Vagina (tissue), 2 donors: Measurements from ENCODE around the gene CHCHD4.

Experiments used
- POLR2A ChIP-seq, 2 donors: fragments of 450-650 bp; IDR thresholded peaks; one replicate each; pipeline ENCODE4 v1.6.1; 2017; ENCODE audit warnings: antibody characterized with exemption in 2 of 2, mild to moderate bottlenecking in 2 of 2, moderate library complexity in 2 of 2
- POLR2AphosphoS5 ChIP-seq, 2 donors: sonication (generic); formaldehyde crosslinking; IDR thresholded peaks; one replicate each; pipeline ENCODE4 v1.9.0; 2017; ENCODE audit warnings: antibody characterized with exemption in 2 of 2, mild to moderate bottlenecking in 2 of 2, low read depth in 1 of 2; ENCODE audit not compliant: insufficient read depth in 1 of 2
- TF ChIP-seq, protein P1 (sequence below), 3 experiments: fragments of 450-650 bp in 2 of 3; fragments of 200-600 bp in 1 of 3; sonication (generic) in 1 of 3; IDR thresholded peaks; one replicate each; pipeline ENCODE4 v1.5.1; 2017 to 2019; ENCODE audit warnings: antibody characterized with exemption in 3 of 3, mild to moderate bottlenecking in 2 of 3, moderate library complexity in 2 of 3

DNA sequence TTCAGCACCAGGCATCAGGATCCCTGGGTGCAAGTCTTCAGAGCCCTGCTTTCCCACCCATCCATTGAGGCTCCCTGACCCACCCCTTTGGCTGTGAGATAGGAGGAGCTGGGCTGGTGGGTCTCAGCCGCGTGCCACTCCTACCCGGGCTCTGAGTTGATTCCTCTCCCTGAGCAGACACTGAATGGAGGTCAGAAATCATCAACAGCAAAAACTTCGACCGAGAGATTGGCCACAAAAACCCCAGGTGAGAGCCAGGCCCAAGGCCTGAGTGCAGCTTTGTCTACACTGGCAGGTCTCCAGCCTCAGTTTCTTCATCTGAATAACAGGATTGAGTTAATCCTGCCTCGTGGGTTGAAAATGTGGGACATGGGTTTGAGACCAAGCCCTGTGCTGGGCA, 8.0 kb upstream of the CHCHD4 start:
- TF ChIP-seq, protein P1, sequence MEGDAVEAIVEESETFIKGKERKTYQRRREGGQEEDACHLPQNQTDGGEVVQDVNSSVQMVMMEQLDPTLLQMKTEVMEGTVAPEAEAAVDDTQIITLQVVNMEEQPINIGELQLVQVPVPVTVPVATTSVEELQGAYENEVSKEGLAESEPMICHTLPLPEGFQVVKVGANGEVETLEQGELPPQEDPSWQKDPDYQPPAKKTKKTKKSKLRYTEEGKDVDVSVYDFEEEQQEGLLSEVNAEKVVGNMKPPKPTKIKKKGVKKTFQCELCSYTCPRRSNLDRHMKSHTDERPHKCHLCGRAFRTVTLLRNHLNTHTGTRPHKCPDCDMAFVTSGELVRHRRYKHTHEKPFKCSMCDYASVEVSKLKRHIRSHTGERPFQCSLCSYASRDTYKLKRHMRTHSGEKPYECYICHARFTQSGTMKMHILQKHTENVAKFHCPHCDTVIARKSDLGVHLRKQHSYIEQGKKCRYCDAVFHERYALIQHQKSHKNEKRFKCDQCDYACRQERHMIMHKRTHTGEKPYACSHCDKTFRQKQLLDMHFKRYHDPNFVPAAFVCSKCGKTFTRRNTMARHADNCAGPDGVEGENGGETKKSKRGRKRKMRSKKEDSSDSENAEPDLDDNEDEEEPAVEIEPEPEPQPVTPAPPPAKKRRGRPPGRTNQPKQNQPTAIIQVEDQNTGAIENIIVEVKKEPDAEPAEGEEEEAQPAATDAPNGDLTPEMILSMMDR (IDR thresholded peaks at IDR 0.05): no peak
- TF ChIP-seq POLR2A (IDR thresholded peaks at IDR 0.05) (no peak), POLR2AphosphoS5 (IDR thresholded peaks at IDR 0.05; ENCODE audit: insufficient read depth in 1 of 2, low read depth in 1 of 2) (no peak)
